ENCODE results near the gene FHIT. TPM values are rescaled to one million over a fixed set of nuclear protein-coding genes. Genes with fewer than 3 reads are reported as not detected.

FHIT gene
- total and polyA plus RNA-seq, 2 of the 4 experiments (the other 2 are of a cell fraction) = 0.07 TPM; not detected in 1

GRCh38 chr3:59730591-59730990, 1520.7 kb downstream of the FHIT start:
- in situ Hi-C loops (cut with MboI; ENCODE audit: low sequenced_read_pairs) (no loop called here), intact Hi-C loops (cut with micrococcal nuclease) (no loop called here), dilution Hi-C loops (cut with HindIII; ENCODE audit: low sequenced_read_pairs, unreplicated experiment) (no loop called here)
- no TSS peak for BruUV-seq (replicated peaks)
- Histone ChIP-seq H2AFZ (replicated peaks; ENCODE audit: low read length, poor library complexity) (no peak overlapping the region), H3K27me3 (ENCODE audit: control insufficient read depth, insufficient read depth, low read length) (peaks cover 2% of the 10 kb centered on the region), H3K27ac (ENCODE audit: insufficient read depth, low read length) (no peak overlapping the region), H2AK5ac (ENCODE audit: low read depth, low read length) (no peak overlapping the region), H4K8ac (ENCODE audit: low read depth in 2 of 2, low read length in 2 of 2) (no peak overlapping the region), H2BK15ac (ENCODE audit: low read depth, low read length) (no peak overlapping the region), H3K4me1 (ENCODE audit: control insufficient read depth, insufficient read depth, low read length) (no peaks in the 10 kb centered on the region), H4K5ac (ENCODE audit: low read depth, low read length) (no peak overlapping the region), H2AK9ac (replicated peaks; ENCODE audit: low read depth, low read length, poor library complexity) (no peak overlapping the region), H3K23ac (ENCODE audit: low read depth, low read length) (no peak overlapping the region), H2BK5ac (ENCODE audit: low read depth, low read length, poor library complexity, severe bottlenecking) (no peak overlapping the region), H3K56ac (ENCODE audit: extremely low read depth, insufficient read depth, low read length) (no peak overlapping the region), H2BK20ac (ENCODE audit: low read depth, low read length) (no peak overlapping the region), H3K4me2 (ENCODE audit: low read depth, low read length) (no peak overlapping the region), H4K91ac (ENCODE audit: insufficient read depth, low read depth, low read length) (no peak overlapping the region), H4K20me1 (ENCODE audit: insufficient read depth, low read length) (no peaks in the 10 kb centered on the region), H3K9ac (ENCODE audit: low read depth, low read length) (no peak overlapping the region), H3K4me3 (ENCODE audit: insufficient read depth, low read depth, low read length) (no peak overlapping the region), H3K9me3 (ENCODE audit: control insufficient read depth, insufficient read depth, low read length) (no peaks in the 10 kb centered on the region), H3K14ac (replicated peaks; ENCODE audit: low read depth, low read length) (no peak overlapping the region), H3K36me3 (ENCODE audit: control insufficient read depth, insufficient read depth, low read length) (no peaks in the 10 kb centered on the region), H2BK120ac (ENCODE audit: low read depth, low read length) (no peak overlapping the region), H3K4ac (ENCODE audit: low read depth, low read length) (no peak overlapping the region), H3K18ac (ENCODE audit: low read depth, low read length) (no peak overlapping the region), H3K9me1 (ENCODE audit: insufficient read depth, low read length) (no peaks in the 10 kb centered on the region), H3K79me1 (ENCODE audit: low read depth in 1 of 2, low read length in 2 of 2) (no peaks in the 10 kb centered on the region)
- ChIA-PET CTCF (no interaction called here), POLR2A (ENCODE audit: unreplicated experiment) (no interaction called here)
- ATAC-seq (ENCODE audit: low read depth) = no peak
- TF ChIP-seq NFE2L2 (IDR thresholded peaks at IDR 0.05; ENCODE audit: low read depth, low read length) = no peak
- no peak for TF ChIP-seq CHD1 (IDR thresholded peaks at IDR 0.05; ENCODE audit: low read depth, low read length)
- no peak for TF ChIP-seq BHLHE40 (IDR thresholded peaks at IDR 0.05; ENCODE audit: low read depth, low read length)
- TF ChIP-seq RAD21 (IDR thresholded peaks at IDR 0.05; ENCODE audit: low read length) = no peak
- TF ChIP-seq CTCF (conservative IDR thresholded peaks at IDR 0.05; ENCODE audit: low read depth, low read length) = no peak
- TF ChIP-seq SMC3 (IDR thresholded peaks at IDR 0.05; ENCODE audit: low read depth, low read length) = no peak
- TF ChIP-seq MAZ (IDR thresholded peaks at IDR 0.05; ENCODE audit: borderline replicate concordance, low read depth, low read length) = no peak
- TF ChIP-seq MXI1 (IDR thresholded peaks at IDR 0.05; ENCODE audit: borderline replicate concordance, low read depth, low read length) = no peak
- no peak for TF ChIP-seq ELK1 (IDR thresholded peaks at IDR 0.05; ENCODE audit: borderline replicate concordance, low read depth, low read length)
- TF ChIP-seq FOS (IDR thresholded peaks at IDR 0.05; ENCODE audit: low read depth, low read length) = no peak
- TF ChIP-seq CEBPB (IDR thresholded peaks at IDR 0.05; ENCODE audit: low read depth, low read length) = no peak
- TF ChIP-seq USF2 (IDR thresholded peaks at IDR 0.05; ENCODE audit: low read depth, low read length) = no peak
- no CpG with 5 or more reads among the region's 4 CpGs for WGBS, 2 experiments (ENCODE audit: extremely low coverage in 2 of 2, insufficient read length in 1 of 2)
- no peak for DNase-seq
